Liver (tissue), 9 donors: ENCODE measurements around the gene TLR4. TPM values are rescaled to one million over a fixed set of nuclear protein-coding genes. Genes with fewer than 3 reads are reported as not detected.

Experiments used
- DNase-seq: peaks from one replicate; pipeline ENCODE4 v3.0.0-alpha.2; 2017; ENCODE audit warnings: low spot score
- H3K27ac ChIP-seq, 2 donors: one replicate each; pipeline ENCODE4 v1.7.0; 2013; ENCODE audit warnings: inconsistent platforms in 2 of 2, low read length in 2 of 2, control low read depth in 1 of 2, low read depth in 1 of 2, mild to moderate bottlenecking in 1 of 2
- H3K27me3 ChIP-seq, 4 donors: one replicate each; pipeline versions ENCODE4 v1.6.1 to v1.7.0; 2013; ENCODE audit warnings: low read length in 3 of 4, inconsistent platforms in 1 of 4, mild to moderate bottlenecking in 1 of 4, moderate library complexity in 1 of 4; ENCODE audit not compliant: control insufficient read depth in 4 of 4, insufficient read depth in 4 of 4
- H3K36me3 ChIP-seq, 4 donors: one replicate each; pipeline versions ENCODE4 v1.6.1 to v1.7.0; 2013; ENCODE audit warnings: low read length in 3 of 4, mild to moderate bottlenecking in 3 of 4, low read depth in 1 of 4, moderate library complexity in 1 of 4; ENCODE audit not compliant: control insufficient read depth in 4 of 4, insufficient read depth in 3 of 4
- H3K4me1 ChIP-seq, 4 donors: one replicate each; pipeline versions ENCODE4 v1.6.1 to v1.7.0; 2013; ENCODE audit warnings: low read length in 3 of 4, mild to moderate bottlenecking in 3 of 4, moderate library complexity in 1 of 4; ENCODE audit not compliant: control insufficient read depth in 4 of 4, insufficient read depth in 4 of 4
- H3K4me3 ChIP-seq, 3 donors: one replicate each; pipeline versions ENCODE4 v1.6.1 to v1.7.0; 2013; ENCODE audit warnings: low read length in 3 of 3, control low read depth in 1 of 3, low read depth in 1 of 3, mild to moderate bottlenecking in 1 of 3
- H3K9ac ChIP-seq, 2 donors: one replicate each; pipeline ENCODE4 v1.7.0; 2013; ENCODE audit warnings: low read length in 2 of 2, mild to moderate bottlenecking in 2 of 2, moderate library complexity in 2 of 2, control low read depth in 1 of 2, low read depth in 1 of 2
- H3K9me3 ChIP-seq, 4 donors: one replicate each; pipeline versions ENCODE4 v1.6.1 to v1.7.0; 2013; ENCODE audit warnings: low read length in 3 of 4; ENCODE audit not compliant: control insufficient read depth in 4 of 4
- ATF3 ChIP-seq: IDR thresholded peaks from 2 replicates; pipeline ENCODE4 v1.6.1; 2016; ENCODE audit warnings: antibody characterized with exemption
- CTCF ChIP-seq: fragments of 150-350 bp; IDR thresholded peaks from 2 replicates; pipeline ENCODE4 v1.5.1; 2017; ENCODE audit warnings: improper control_type of control experiment, low read depth, low read length; ENCODE audit not compliant: missing input control
- EGR1 ChIP-seq, 2 donors: IDR thresholded peaks; 2 replicates each; pipeline ENCODE4 v1.6.1; 2016 to 2018; ENCODE audit warnings: antibody characterized with exemption in 2 of 2, low read depth in 2 of 2
- FOXA1 ChIP-seq: IDR thresholded peaks from 2 replicates; pipeline ENCODE4 v1.6.1; 2016; ENCODE audit warnings: antibody characterized with exemption
- FOXA2 ChIP-seq: IDR thresholded peaks from 2 replicates; pipeline ENCODE4 v1.6.1; 2016; ENCODE audit warnings: antibody characterized with exemption
- GABPA ChIP-seq, 2 donors: IDR thresholded peaks in 1 of 2; conservative IDR thresholded peaks in 1 of 2; 2 replicates each; pipeline ENCODE4 v1.6.1; 2016; ENCODE audit warnings: antibody characterized with exemption in 2 of 2, mild to moderate bottlenecking in 1 of 2, moderate library complexity in 1 of 2
- HNF4A ChIP-seq, 2 donors: conservative IDR thresholded peaks; 2 replicates each; pipeline ENCODE4 v1.6.1; 2016; ENCODE audit warnings: antibody characterized with exemption in 2 of 2, mild to moderate bottlenecking in 2 of 2
- HNF4G ChIP-seq: IDR thresholded peaks from 2 replicates; pipeline ENCODE4 v1.6.1; 2016; ENCODE audit warnings: antibody characterized with exemption
- JUND ChIP-seq, 2 donors: IDR thresholded peaks; 2 replicates each; pipeline ENCODE4 v1.6.1; 2016; ENCODE audit warnings: antibody characterized with exemption in 2 of 2
- NR2F2 ChIP-seq: IDR thresholded peaks from 2 replicates; pipeline ENCODE4 v1.6.1; 2016; ENCODE audit warnings: antibody characterized with exemption
- RAD21 ChIP-seq, 2 donors: IDR thresholded peaks; 2 replicates each; pipeline ENCODE4 v1.6.1; 2016; ENCODE audit warnings: antibody characterized with exemption in 2 of 2, mild to moderate bottlenecking in 2 of 2
- RXRA ChIP-seq, 2 donors: IDR thresholded peaks; 2 replicates each; pipeline ENCODE4 v1.6.1; 2017 to 2018; ENCODE audit warnings: antibody characterized with exemption in 2 of 2, mild to moderate bottlenecking in 1 of 2
- SP1 ChIP-seq: IDR thresholded peaks from 2 replicates; pipeline ENCODE4 v1.6.1; 2018; ENCODE audit warnings: antibody characterized with exemption, mild to moderate bottlenecking
- TAF1 ChIP-seq: conservative IDR thresholded peaks from 2 replicates; pipeline ENCODE4 v1.6.1; 2016; ENCODE audit warnings: antibody characterized with exemption, mild to moderate bottlenecking
- YY1 ChIP-seq: IDR thresholded peaks from 2 replicates; pipeline ENCODE4 v1.6.1; 2016; ENCODE audit warnings: antibody characterized with exemption, mild to moderate bottlenecking
- ZBTB33 ChIP-seq: IDR thresholded peaks from 2 replicates; pipeline ENCODE4 v1.6.1; 2016; ENCODE audit warnings: antibody characterized with exemption
- WGBS: extraction: QIAGEN DNeasy Blood & Tissue Kit; methylation state at CpG from one replicate; pipeline ENCODE4 v1.1.7; 2013; 5-methylcytosine and 5-hydroxymethylcytosine counted together
- polyA plus RNA-seq, 2 donors: library from polyadenylated mRNA; stranded (reverse) in 1 of 2; unstranded in 1 of 2; fragments of 200-250 nt in 1 of 2; fragments of >200 nt in 1 of 2; fragmentation: Nextera tagmentation in 1 of 2; extraction: Ambion mirVana in 1 of 2; gene quantifications; one replicate each; pipeline versions ENCODE4 v1.2.1 to v1.2.3, GENCODE V29; 2013 to 2015
- total RNA-seq, 2 donors: library from RNA; depleted of rRNA; stranded (reverse); fragments of >200 nt; gene quantifications; one replicate each; pipeline ENCODE4 v1.2.3, GENCODE V29; 2014
- TF ChIP-seq, protein P1 (sequence below): IDR thresholded peaks from 2 replicates; pipeline ENCODE4 v1.6.1; 2016; ENCODE audit warnings: antibody characterized with exemption
- TF ChIP-seq, protein P2 (sequence below): IDR thresholded peaks from 2 replicates; pipeline ENCODE4 v1.6.1; 2016; ENCODE audit warnings: antibody characterized with exemption, mild to moderate bottlenecking
- donor health status: healthy.
- donor health status: healthy.
- donor health status: healthy.
- donor health status: healthy.
- donor health status: healthy.

The TLR4 gene
- total and polyA plus RNA-seq, 4 donors = 5.4 to 23.3 (median 10.0) TPM

DNA sequence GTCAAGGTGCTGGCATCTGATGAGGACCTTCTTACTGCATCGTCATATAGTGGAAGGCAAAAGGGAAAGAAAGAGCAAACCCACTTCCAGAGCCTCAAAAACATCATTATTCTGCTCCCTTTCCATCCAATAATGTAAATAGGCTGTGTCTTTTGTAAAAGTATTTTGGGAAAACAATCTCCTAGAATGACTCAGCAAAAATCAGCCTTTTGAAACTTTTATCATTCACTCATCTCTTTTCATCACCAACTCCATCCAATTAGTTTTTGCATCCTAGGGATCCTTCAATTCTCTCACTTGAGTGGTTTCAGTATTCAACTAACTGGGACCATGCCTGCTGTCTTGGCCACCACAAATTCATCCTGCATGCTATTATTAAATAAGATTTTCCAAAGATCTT is 39.8 kb upstream of the TLR4 start:
- no peak overlapping the region for H3K27ac ChIP-seq
- H3K4me3 ChIP-seq = no peak overlapping the region
- H3K4me1 ChIP-seq = peaks cover 7 to 16% (median 14%) of the 10 kb centered on the region in 4 donors
- no peaks in the 10 kb centered on the region for H3K9me3 ChIP-seq
- no peaks in the 10 kb centered on the region for H3K27me3 ChIP-seq
- H3K9ac ChIP-seq = no peak overlapping the region
- TF ChIP-seq CTCF (no peak), FOXA1 (no peak), HNF4G (no peak), FOXA2 (no peak), RAD21 (IDR thresholded peaks at IDR 0.05) (no peak), NR2F2 (no peak), JUND (IDR thresholded peaks at IDR 0.05) (no peak), EGR1 (IDR thresholded peaks at IDR 0.05; ENCODE audit: low read depth in 2 of 2) (no peak), SP1 (no peak), GABPA (IDR thresholded peaks at IDR 0.05 in 1 of 2, conservative IDR thresholded peaks at IDR 0.05 in 1 of 2) (no peak), TAF1 (no peak), HNF4A (conservative IDR thresholded peaks at IDR 0.05) (no peak), YY1 (no peak), ATF3 (no peak), ZBTB33 (no peak), RXRA (IDR thresholded peaks at IDR 0.05) (no peak)
- TF ChIP-seq, protein P1, sequence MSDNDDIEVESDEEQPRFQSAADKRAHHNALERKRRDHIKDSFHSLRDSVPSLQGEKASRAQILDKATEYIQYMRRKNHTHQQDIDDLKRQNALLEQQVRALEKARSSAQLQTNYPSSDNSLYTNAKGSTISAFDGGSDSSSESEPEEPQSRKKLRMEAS = no peak
- TF ChIP-seq, protein P2, sequence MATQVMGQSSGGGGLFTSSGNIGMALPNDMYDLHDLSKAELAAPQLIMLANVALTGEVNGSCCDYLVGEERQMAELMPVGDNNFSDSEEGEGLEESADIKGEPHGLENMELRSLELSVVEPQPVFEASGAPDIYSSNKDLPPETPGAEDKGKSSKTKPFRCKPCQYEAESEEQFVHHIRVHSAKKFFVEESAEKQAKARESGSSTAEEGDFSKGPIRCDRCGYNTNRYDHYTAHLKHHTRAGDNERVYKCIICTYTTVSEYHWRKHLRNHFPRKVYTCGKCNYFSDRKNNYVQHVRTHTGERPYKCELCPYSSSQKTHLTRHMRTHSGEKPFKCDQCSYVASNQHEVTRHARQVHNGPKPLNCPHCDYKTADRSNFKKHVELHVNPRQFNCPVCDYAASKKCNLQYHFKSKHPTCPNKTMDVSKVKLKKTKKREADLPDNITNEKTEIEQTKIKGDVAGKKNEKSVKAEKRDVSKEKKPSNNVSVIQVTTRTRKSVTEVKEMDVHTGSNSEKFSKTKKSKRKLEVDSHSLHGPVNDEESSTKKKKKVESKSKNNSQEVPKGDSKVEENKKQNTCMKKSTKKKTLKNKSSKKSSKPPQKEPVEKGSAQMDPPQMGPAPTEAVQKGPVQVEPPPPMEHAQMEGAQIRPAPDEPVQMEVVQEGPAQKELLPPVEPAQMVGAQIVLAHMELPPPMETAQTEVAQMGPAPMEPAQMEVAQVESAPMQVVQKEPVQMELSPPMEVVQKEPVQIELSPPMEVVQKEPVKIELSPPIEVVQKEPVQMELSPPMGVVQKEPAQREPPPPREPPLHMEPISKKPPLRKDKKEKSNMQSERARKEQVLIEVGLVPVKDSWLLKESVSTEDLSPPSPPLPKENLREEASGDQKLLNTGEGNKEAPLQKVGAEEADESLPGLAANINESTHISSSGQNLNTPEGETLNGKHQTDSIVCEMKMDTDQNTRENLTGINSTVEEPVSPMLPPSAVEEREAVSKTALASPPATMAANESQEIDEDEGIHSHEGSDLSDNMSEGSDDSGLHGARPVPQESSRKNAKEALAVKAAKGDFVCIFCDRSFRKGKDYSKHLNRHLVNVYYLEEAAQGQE = no peak
- WGBS = 95% methylated on average over 1 of the region's 1 CpG
- no peaks in the 10 kb centered on the region for H3K36me3 ChIP-seq
- no peak for DNase-seq
